ENCODE results near the gene EXOG. TPM values are rescaled to one million over a fixed set of nuclear protein-coding genes. Genes with fewer than 3 reads are reported as not detected.

Gene EXOG
- total RNA-seq, 6 experiments from 2014 or later, result 13.9 to 18.8 (median 15.4) TPM

- no peak for TF ChIP-seq CTCF (IDR thresholded peaks at IDR 0.05)
- DNase-seq, result no peak
- H3K27me3 Mint-ChIP-seq (ENCODE audit: insufficient read depth), result peaks cover 35% of the 10 kb centered on the region
- H3K36me3 Mint-ChIP-seq (ENCODE audit: low read depth), result no peaks in the 10 kb centered on the region; the same call in 1 of the 2 replicates
- no peak overlapping the region for H3K27ac Mint-ChIP-seq
- no peaks in the 10 kb centered on the region for H3K4me1 Mint-ChIP-seq (ENCODE audit: low read depth)
- H3K4me3 Mint-ChIP-seq, result no peak overlapping the region
- no peaks in the 10 kb centered on the region for H3K9me3 Mint-ChIP-seq
These were observed 54.1 kb downstream of the EXOG start for GRCh38 chr3:38549957-38550840.

- no peak overlapping the region for H3K4me3 Mint-ChIP-seq
- H3K27ac Mint-ChIP-seq, result no peak overlapping the region
- H3K4me1 Mint-ChIP-seq (ENCODE audit: low read depth), result no peaks in the 10 kb centered on the region
- no peaks in the 10 kb centered on the region for H3K9me3 Mint-ChIP-seq
- H3K36me3 Mint-ChIP-seq (ENCODE audit: low read depth), result no peaks in the 10 kb centered on the region; the same call in 1 of the 2 replicates
- no peak for DNase-seq
- peaks cover 28% of the 10 kb centered on the region for H3K27me3 Mint-ChIP-seq (ENCODE audit: insufficient read depth)
- no peak for TF ChIP-seq CTCF (IDR thresholded peaks at IDR 0.05)
These were observed 55.1 kb downstream of the EXOG start for GRCh38 chr3:38551026-38551832.

GRCh38 chr3:38552364-38552763 lies 56.2 kb downstream of the EXOG start:
- Mint-ChIP-seq H3K36me3 (ENCODE audit: low read depth) (no peaks in the 10 kb centered on the region; the same call in 1 of the 2 replicates), H3K27me3 (ENCODE audit: insufficient read depth) (peaks cover 25% of the 10 kb centered on the region), H3K4me3 (no peak overlapping the region), H3K27ac (no peak overlapping the region), H3K4me1 (ENCODE audit: low read depth) (no peaks in the 10 kb centered on the region), H3K9me3 (no peaks in the 10 kb centered on the region)
- TF ChIP-seq CTCF (IDR thresholded peaks at IDR 0.05), result no peak
- DNase-seq, result no peak

- H3K4me3 Mint-ChIP-seq, result no peak overlapping the region
- no peak for DNase-seq
- H3K36me3 Mint-ChIP-seq (ENCODE audit: low read depth), result no peaks in the 10 kb centered on the region; the same call in 1 of the 2 replicates
- H3K9me3 Mint-ChIP-seq, result no peaks in the 10 kb centered on the region
- no peaks in the 10 kb centered on the region for H3K4me1 Mint-ChIP-seq (ENCODE audit: low read depth)
- peaks cover 23% of the 10 kb centered on the region for H3K27me3 Mint-ChIP-seq (ENCODE audit: insufficient read depth)
- TF ChIP-seq CTCF (IDR thresholded peaks at IDR 0.05), result no peak
- H3K27ac Mint-ChIP-seq, result no peak overlapping the region
These were observed 56.9 kb downstream of the EXOG start for GRCh38 chr3:38553071-38553470.

- Mint-ChIP-seq H3K36me3 (ENCODE audit: low read depth) (no peaks in the 10 kb centered on the region; the same call in 1 of the 2 replicates), H3K4me3 (no peak overlapping the region)
These were observed 58.1 kb downstream of the EXOG start for GRCh38 chr3:38554127-38554827.

More at GRCh38 chr3:38554127-38554827, 58.1 kb downstream of the EXOG start:
- TF ChIP-seq CTCF (IDR thresholded peaks at IDR 0.05), result no peak
- H3K4me1 Mint-ChIP-seq (ENCODE audit: low read depth), result no peaks in the 10 kb centered on the region
- peaks cover 19% of the 10 kb centered on the region for H3K27me3 Mint-ChIP-seq (ENCODE audit: insufficient read depth)
- no peaks in the 10 kb centered on the region for H3K9me3 Mint-ChIP-seq
- no peak for DNase-seq
- H3K27ac Mint-ChIP-seq, result no peak overlapping the region
